Ovary (tissue), 3 donors: ENCODE results near the gene XIRP2.

Source experiments
- EP300 ChIP-seq: sonication (generic); formaldehyde crosslinking; IDR thresholded peaks from one replicate; pipeline ENCODE4 v1.6.1; 2017; ENCODE audit warnings: antibody characterized with exemption
- POLR2A ChIP-seq: fragments of 450-650 bp; IDR thresholded peaks from one replicate; pipeline ENCODE4 v1.6.1; 2017; ENCODE audit warnings: antibody characterized with exemption, mild to moderate bottlenecking, moderate library complexity
- TF ChIP-seq, protein P1 (sequence below), 3 donors: fragments of 450-650 bp in 2 of 3; fragments of 200-600 bp in 1 of 3; IDR thresholded peaks; one replicate each; pipeline versions ENCODE4 v1.5.1 to v1.8.0; 2016 to 2022; ENCODE audit warnings: antibody characterized with exemption in 3 of 3, mild to moderate bottlenecking in 1 of 3
- donor health status: DM: no; HTN: no; CAD: no.

DNA sequence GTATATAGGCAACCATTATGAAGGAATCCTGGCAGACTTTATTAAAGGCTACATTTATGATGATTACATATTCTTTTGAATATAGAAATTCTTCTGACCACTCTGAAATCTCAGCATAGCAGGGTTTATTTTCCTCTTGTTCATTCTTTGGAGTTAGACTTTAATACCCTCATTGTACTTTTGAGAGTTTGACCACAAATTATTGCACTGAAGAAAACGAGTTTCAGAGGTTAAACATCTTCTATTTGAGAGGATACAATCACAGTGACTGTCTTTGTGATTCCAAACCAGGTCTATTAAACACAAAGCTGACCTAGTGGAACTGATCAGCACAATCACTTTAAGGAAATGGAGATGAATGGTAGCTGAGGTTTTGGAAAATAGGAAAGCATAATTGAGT is 71.3 kb downstream of the XIRP2 start:
- TF ChIP-seq, protein P1, sequence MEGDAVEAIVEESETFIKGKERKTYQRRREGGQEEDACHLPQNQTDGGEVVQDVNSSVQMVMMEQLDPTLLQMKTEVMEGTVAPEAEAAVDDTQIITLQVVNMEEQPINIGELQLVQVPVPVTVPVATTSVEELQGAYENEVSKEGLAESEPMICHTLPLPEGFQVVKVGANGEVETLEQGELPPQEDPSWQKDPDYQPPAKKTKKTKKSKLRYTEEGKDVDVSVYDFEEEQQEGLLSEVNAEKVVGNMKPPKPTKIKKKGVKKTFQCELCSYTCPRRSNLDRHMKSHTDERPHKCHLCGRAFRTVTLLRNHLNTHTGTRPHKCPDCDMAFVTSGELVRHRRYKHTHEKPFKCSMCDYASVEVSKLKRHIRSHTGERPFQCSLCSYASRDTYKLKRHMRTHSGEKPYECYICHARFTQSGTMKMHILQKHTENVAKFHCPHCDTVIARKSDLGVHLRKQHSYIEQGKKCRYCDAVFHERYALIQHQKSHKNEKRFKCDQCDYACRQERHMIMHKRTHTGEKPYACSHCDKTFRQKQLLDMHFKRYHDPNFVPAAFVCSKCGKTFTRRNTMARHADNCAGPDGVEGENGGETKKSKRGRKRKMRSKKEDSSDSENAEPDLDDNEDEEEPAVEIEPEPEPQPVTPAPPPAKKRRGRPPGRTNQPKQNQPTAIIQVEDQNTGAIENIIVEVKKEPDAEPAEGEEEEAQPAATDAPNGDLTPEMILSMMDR (IDR thresholded peaks at IDR 0.05): no peak
- TF ChIP-seq POLR2A (no peak), EP300 (no peak)
